ENCODE results near the gene RHPN2.

DNA sequence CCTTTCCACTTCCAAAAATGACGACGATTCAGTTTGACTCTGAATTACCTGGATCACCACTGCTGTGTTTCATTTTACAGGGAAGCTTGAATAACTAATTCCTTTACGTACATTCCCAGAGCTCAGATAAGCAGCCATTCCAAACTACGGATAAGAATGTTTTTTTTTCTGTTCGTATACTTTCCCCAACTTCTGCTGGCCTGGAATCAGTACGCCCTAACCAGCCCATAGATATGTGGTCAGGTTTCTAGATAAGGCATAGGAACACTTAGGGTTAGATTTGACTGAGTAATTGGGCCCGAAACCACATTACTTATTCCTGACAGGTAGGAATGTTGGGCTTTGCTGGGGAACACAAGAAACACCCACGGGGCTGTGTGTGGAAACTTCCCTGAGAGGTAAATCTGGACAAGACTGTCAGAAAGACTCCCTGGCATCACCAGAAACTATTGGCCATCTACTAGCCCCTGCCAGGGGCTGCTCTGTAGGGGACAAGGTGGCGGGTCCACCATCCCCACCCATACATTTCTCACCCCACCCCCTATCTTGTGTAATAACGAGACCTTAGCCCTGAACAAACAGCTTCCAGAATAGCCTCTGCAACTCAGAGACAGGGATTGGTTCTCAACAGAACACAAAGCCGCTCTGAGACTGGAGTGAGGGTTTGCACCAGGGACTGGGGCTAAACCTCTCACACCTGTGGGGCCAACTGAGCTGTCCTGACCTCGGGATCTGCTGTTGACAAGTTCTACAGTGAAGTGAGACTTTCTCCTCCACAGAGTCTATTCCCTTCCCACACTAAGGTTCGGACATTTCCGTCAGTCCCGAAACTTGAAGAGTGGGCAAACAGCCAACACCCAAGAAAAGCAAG is 15.6 kb downstream of the RHPN2 start:
- TF ChIP-seq CTCF (IDR thresholded peaks at IDR 0.05) = no peak
- no peak for TF ChIP-seq POLR2AphosphoS5 (IDR thresholded peaks at IDR 0.05; ENCODE audit: insufficient read depth in 1 of 2, low read depth in 1 of 2)

Data from vagina (tissue), 2 donors.